ENCODE measurements around the gene FAAP24. TPM values are rescaled to one million over a fixed set of nuclear protein-coding genes. Genes with fewer than 3 reads are reported as not detected.

The FAAP24 gene
- total and polyA plus RNA-seq, 2 of the 13 experiments (the other 11 are each of a cell fraction or from before 2014, with no cell fraction given): 2.3 to 6.0 TPM

DNA sequence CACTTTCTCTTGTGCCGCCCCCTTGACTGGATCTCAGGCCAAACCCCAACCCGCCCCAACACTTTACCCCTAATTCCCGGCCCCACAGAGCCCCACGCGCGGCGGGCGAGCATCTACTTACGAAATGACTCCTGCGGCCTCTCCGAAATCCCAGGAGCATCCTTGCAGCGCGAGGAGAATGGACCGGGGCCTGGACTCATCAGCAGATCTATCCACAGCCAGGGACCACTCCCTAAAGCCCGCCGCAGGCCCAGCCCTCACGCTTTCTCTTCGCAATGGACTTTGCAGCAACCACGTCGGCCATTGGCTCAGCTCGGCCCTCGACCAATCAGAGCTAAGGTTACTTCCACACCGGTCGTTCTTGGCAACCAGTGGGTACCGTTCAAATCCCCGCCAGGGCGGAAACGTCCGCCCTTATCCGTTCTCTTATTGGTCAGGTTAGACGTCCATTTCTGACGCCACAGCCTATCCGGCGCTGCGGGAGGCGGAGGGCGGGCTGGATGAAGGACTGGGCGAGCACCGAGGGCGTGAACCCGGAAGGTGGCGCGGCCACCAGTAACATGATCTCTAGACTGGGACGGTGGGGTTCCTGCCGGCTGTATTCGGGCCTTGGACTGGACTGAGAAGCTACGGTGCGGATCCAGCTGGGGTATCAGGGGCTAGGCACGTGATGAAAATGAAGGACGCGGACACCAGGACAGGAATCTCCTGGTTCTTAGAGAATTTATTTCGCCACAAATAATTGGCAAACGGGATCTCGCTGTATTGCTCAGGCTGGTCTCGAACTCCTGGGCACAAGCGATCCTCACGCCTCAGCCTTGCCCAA lies at the start of gene FAAP24, which contains the start of gene CEP89 (continued):
- peak; percentile 89; the same call in 1 of the 2 replicates for TF ChIP-seq YEATS2 (CRISPR knock-in tag; IDR thresholded peaks at IDR 0.05; ENCODE audit: borderline replicate concordance)
- no peak for TF ChIP-seq FOXA1 (IDR thresholded peaks at IDR 0.05)
- no peak for TF ChIP-seq FOXA1 (CRISPR knock-in tag; IDR thresholded peaks at IDR 0.05)
- TF ChIP-seq ZNF570 (CRISPR knock-in tag; IDR thresholded peaks at IDR 0.05; ENCODE audit: borderline replicate concordance): no peak
- 0 out of 2 replicates have a peak, but pooled peaks have one; percentile 33 for TF ChIP-seq ZNF614 (CRISPR knock-in tag; IDR thresholded peaks at IDR 0.05; ENCODE audit: borderline replicate concordance)
- TF ChIP-seq, protein P1, sequence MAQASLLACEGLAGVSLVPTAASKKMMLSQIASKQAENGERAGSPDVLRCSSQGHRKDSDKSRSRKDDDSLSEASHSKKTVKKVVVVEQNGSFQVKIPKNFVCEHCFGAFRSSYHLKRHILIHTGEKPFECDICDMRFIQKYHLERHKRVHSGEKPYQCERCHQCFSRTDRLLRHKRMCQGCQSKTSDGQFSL (CRISPR knock-in tag; IDR thresholded peaks at IDR 0.05): no peak
- no peak; the same call in 1 of the 2 replicates for TF ChIP-seq SMAD1 (CRISPR knock-in tag; IDR thresholded peaks at IDR 0.05; ENCODE audit: borderline replicate concordance, low read depth)
- TF ChIP-seq ZNF382 (CRISPR knock-in tag; IDR thresholded peaks at IDR 0.05; ENCODE audit: borderline replicate concordance): no peak
- TF ChIP-seq, protein P2, sequence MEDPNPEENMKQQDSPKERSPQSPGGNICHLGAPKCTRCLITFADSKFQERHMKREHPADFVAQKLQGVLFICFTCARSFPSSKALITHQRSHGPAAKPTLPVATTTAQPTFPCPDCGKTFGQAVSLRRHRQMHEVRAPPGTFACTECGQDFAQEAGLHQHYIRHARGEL (CRISPR knock-in tag; IDR thresholded peaks at IDR 0.05): no peak
- no peak for TF ChIP-seq SATB2 (CRISPR knock-in tag; IDR thresholded peaks at IDR 0.05)
- TF ChIP-seq RFX5 (IDR thresholded peaks at IDR 0.05; ENCODE audit: low read depth, low read length): peak; percentile 52; the same call in 1 of the 2 replicates
- peak; percentile 99 for TF ChIP-seq CSRNP1 (CRISPR knock-in tag; IDR thresholded peaks at IDR 0.05)
- TF ChIP-seq, protein P3, sequence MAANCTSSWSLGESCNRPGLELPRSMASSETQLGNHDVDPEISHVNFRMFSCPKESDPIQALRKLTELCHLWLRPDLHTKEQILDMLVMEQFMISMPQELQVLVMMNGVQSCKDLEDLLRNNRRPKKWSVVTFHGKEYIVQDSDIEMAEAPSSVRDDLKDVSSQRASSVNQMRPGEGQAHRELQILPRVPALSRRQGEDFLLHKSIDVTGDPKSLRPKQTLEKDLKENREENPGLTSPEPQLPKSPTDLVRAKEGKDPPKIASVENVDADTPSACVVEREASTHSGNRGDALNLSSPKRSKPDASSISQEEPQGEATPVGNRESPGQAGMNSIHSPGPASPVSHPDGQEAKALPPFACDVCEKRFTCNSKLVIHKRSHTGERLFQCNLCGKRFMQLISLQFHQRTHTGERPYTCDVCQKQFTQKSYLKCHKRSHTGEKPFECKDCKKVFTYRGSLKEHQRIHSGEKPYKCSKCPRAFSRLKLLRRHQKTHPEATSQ (CRISPR knock-in tag; IDR thresholded peaks at IDR 0.05; ENCODE audit: borderline replicate concordance): no peak; the same call in 1 of the 2 replicates
- 0 out of 2 replicates have a peak, but pooled peaks have one; percentile 41 for TF ChIP-seq ZSCAN31 (CRISPR knock-in tag; IDR thresholded peaks at IDR 0.05; ENCODE audit: low read depth)
- TF ChIP-seq SIX1 (CRISPR knock-in tag; IDR thresholded peaks at IDR 0.05; ENCODE audit: borderline replicate concordance): peak; percentile 97
- TF ChIP-seq NFATC3 (CRISPR knock-in tag; IDR thresholded peaks at IDR 0.05): no peak
- no peak; the same call in 1 of the 2 replicates for TF ChIP-seq PCBP1 (IDR thresholded peaks at IDR 0.05; ENCODE audit: borderline replicate concordance, low read depth, low read length)
- TF ChIP-seq, protein P4, sequence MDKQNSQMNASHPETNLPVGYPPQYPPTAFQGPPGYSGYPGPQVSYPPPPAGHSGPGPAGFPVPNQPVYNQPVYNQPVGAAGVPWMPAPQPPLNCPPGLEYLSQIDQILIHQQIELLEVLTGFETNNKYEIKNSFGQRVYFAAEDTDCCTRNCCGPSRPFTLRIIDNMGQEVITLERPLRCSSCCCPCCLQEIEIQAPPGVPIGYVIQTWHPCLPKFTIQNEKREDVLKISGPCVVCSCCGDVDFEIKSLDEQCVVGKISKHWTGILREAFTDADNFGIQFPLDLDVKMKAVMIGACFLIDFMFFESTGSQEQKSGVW (CRISPR knock-in tag; IDR thresholded peaks at IDR 0.05; ENCODE audit: borderline replicate concordance): no peak
- TF ChIP-seq, protein P5, sequence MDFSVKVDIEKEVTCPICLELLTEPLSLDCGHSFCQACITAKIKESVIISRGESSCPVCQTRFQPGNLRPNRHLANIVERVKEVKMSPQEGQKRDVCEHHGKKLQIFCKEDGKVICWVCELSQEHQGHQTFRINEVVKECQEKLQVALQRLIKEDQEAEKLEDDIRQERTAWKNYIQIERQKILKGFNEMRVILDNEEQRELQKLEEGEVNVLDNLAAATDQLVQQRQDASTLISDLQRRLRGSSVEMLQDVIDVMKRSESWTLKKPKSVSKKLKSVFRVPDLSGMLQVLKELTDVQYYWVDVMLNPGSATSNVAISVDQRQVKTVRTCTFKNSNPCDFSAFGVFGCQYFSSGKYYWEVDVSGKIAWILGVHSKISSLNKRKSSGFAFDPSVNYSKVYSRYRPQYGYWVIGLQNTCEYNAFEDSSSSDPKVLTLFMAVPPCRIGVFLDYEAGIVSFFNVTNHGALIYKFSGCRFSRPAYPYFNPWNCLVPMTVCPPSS (IDR thresholded peaks at IDR 0.05): no peak
- no peak for TF ChIP-seq ZNF83 (CRISPR knock-in tag; IDR thresholded peaks at IDR 0.05; ENCODE audit: borderline replicate concordance)
- 0 out of 4 replicates have a peak, but pooled peaks of 1 of the 2 experiments have one; percentile 4 for TF ChIP-seq EP300 (IDR thresholded peaks at IDR 0.05; ENCODE audit: low read depth in 2 of 2, low read length in 2 of 2)
- no peak for TF ChIP-seq EP300 (CRISPR knock-in tag; IDR thresholded peaks at IDR 0.05; ENCODE audit: borderline replicate concordance)
- TF ChIP-seq ZNF782 (CRISPR knock-in tag; IDR thresholded peaks at IDR 0.05; ENCODE audit: borderline replicate concordance): no peak
- peak; percentile 63 for TF ChIP-seq POLR2AphosphoS5 (IDR thresholded peaks at IDR 0.05; ENCODE audit: low read depth, low read length)

Data from HepG2 (cell line).